Right atrium auricular region (tissue), 2 donors: ENCODE results near the gene ZNF532. TPM values are rescaled to one million over a fixed set of nuclear protein-coding genes. Genes with fewer than 3 reads are reported as not detected.
A peak's percentile ranks its signal among the peaks of the same experiment; 100 is the strongest.

Experiments used
- DNase-seq: peaks from one replicate; pipeline ENCODE4 v3.0.0-alpha.2; 2019; ENCODE audit warnings: low spot score
- H3K27ac ChIP-seq, 2 donors: fragments of 200-600 bp; sonication (generic); 1 replicate in 1 of 2; 2 replicates in 1 of 2; pipeline ENCODE4 v1.5.1; 2016 to 2019
- H3K27me3 ChIP-seq, 2 donors: fragments of 200-600 bp; sonication (generic); one replicate each; pipeline versions ENCODE4 v1.5.1 to v1.6.0; 2017 to 2019
- H3K36me3 ChIP-seq: fragments of 200-600 bp; sonication (generic); one replicate; pipeline ENCODE4 v1.5.1; 2016
- H3K4me1 ChIP-seq, 2 donors: fragments of 200-600 bp; sonication (generic); one replicate each; pipeline versions ENCODE4 v1.5.1 to v1.6.0; 2017 to 2019
- H3K4me3 ChIP-seq, 2 donors: fragments of 200-600 bp; sonication (generic); 1 replicate in 1 of 2; 2 replicates in 1 of 2; pipeline ENCODE4 v1.5.1; 2017 to 2019; ENCODE audit warnings: mild to moderate bottlenecking in 1 of 2, moderate library complexity in 1 of 2
- H3K9me3 ChIP-seq, 2 donors: fragments of 200-600 bp; sonication (generic); one replicate each; pipeline ENCODE4 v1.5.1; 2019
- total RNA-seq, 2 donors: library from RNA; depleted of rRNA; stranded (reverse); fragments of >200 nt; gene quantifications; one replicate each; pipeline ENCODE4 v1.1.0, GENCODE V29; 2016
- TF ChIP-seq, protein P1 (sequence below), 2 donors: fragments of 200-600 bp; sonication (generic); IDR thresholded peaks; one replicate each; pipeline ENCODE4 v1.5.1; 2019; ENCODE audit warnings: antibody characterized with exemption in 2 of 2

The ZNF532 gene
- total RNA-seq, 2 donors from 2014 or later = 53.1 to 59.5 TPM

DNA sequence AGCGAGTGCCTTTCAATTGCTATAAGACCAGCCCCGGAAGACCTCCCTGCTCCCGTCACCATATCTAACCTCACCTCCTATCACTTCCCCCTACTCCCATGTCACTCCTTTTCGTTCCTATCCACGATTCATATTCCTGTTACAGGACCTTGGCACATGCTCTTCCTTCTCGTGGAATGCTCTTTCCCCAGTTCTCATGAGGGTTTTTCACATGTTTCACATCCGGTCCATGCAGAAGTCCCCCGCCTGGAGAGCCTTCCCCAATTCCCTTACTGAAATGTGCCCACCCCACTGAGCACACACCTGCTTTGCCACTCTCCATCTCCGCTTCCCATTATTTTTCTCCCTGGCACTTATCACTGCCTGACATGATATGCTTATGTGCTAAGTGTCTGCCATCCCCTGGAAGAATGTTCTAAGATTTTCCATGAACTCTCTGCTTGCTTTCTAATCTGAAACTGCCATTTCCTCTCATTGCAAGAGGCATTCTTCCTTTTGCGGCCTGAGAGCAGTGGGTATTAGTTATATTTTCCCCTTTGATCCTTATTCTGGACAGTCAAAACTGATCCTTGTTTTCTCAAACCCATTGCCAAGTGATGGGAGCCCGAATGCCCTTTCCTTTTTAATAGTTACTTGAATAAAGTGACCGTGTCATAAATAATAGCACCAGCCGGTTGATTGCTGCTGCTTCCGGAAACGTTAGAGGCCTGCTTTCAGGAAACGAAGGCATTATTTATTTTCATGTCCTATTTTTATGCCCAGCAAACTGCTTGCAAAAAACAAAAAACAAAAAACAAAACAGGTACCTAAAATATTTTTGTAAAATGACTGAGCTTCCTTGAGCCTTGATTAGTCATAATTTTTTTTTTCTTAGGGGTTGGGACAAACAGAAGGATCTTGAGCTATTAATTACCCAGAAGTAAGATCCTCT, 127.9 kb downstream of the ZNF532 start:
- Histone ChIP-seq H3K4me3 (no peak overlapping the region), H3K27ac (peak overlapping the region; percentile 78 to 90), H3K27me3 (no peaks in the 10 kb centered on the region), H3K36me3 (no peaks in the 10 kb centered on the region), H3K4me1 (peaks cover 0 to 66% of the 10 kb centered on the region in 2 donors), H3K9me3 (no peaks in the 10 kb centered on the region)
- TF ChIP-seq, protein P1, sequence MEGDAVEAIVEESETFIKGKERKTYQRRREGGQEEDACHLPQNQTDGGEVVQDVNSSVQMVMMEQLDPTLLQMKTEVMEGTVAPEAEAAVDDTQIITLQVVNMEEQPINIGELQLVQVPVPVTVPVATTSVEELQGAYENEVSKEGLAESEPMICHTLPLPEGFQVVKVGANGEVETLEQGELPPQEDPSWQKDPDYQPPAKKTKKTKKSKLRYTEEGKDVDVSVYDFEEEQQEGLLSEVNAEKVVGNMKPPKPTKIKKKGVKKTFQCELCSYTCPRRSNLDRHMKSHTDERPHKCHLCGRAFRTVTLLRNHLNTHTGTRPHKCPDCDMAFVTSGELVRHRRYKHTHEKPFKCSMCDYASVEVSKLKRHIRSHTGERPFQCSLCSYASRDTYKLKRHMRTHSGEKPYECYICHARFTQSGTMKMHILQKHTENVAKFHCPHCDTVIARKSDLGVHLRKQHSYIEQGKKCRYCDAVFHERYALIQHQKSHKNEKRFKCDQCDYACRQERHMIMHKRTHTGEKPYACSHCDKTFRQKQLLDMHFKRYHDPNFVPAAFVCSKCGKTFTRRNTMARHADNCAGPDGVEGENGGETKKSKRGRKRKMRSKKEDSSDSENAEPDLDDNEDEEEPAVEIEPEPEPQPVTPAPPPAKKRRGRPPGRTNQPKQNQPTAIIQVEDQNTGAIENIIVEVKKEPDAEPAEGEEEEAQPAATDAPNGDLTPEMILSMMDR (IDR thresholded peaks at IDR 0.05) = no peak
- DNase-seq = no peak

- peaks cover 0 to 73% of the 10 kb centered on the region in 2 donors for H3K4me1 ChIP-seq
- H3K27me3 ChIP-seq = no peaks in the 10 kb centered on the region
- peak overlapping the region; percentile 78 to 90 for H3K27ac ChIP-seq
- H3K4me3 ChIP-seq = no peak overlapping the region
- TF ChIP-seq, protein P1 (IDR thresholded peaks at IDR 0.05) = no peak
- no peaks in the 10 kb centered on the region for H3K9me3 ChIP-seq
- DNase-seq = no peak
- H3K36me3 ChIP-seq = no peaks in the 10 kb centered on the region
These were observed 128.6 kb downstream of the ZNF532 start for GRCh38 chr18:58993260-58993659.

DNA sequence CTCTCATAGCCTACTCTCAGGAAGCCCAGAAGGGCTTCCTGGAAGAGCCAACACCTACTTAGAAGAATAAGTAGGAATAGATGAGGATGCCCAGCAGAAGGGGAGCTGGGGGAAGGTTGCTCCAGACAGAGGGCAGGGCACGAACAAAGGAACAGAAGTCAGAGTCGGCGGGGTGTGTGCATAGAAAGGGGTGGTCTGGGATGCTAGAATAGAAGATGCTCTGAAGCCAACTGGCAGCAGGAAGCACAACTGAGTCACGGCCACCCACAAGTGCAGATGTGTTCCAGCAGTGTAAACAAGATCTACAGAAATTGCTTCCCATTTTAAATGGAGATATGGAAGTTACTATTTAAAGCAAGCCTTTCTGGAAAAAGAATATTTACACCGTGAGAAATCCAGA, 131.0 kb downstream of the ZNF532 start:
- peaks cover 0 to 68% of the 10 kb centered on the region in 2 donors for H3K4me1 ChIP-seq
- no peak for DNase-seq
- TF ChIP-seq, protein P1 (IDR thresholded peaks at IDR 0.05) = no peak
- H3K27me3 ChIP-seq = no peaks in the 10 kb centered on the region
- H3K4me3 ChIP-seq = no peak overlapping the region
- H3K9me3 ChIP-seq = no peaks in the 10 kb centered on the region
- peak overlapping the region; percentile 84 to 90 for H3K27ac ChIP-seq
- no peaks in the 10 kb centered on the region for H3K36me3 ChIP-seq

DNA sequence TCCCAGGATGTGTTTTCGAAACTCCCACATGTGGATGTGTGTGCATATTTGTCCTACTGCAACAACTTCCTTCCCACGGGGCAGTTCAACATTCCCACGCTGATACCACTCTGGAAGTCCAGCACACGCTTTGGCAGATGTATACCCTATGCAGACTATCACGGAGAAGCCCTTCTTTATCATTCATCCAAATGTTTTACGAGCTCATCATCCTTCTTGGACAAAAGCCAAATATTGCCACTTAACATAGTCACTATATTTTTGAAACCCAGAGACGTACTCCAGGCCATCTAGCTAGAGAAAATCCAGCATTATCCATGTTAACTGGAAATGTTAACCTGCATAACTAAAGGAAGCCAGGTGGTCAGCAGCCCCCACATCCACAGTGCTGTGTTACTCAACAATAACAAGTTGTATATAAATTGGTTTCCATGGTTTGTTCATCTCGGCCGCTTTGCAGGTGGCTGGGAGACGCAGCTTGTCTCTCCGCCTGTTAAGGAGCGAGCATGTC, 131.5 kb downstream of the ZNF532 start:
- peak overlapping the region; percentile 84 to 90 for H3K27ac ChIP-seq
- peaks cover 0 to 63% of the 10 kb centered on the region in 2 donors for H3K4me1 ChIP-seq
- H3K9me3 ChIP-seq = no peaks in the 10 kb centered on the region
- no peaks in the 10 kb centered on the region for H3K36me3 ChIP-seq
- no peak for DNase-seq
- no peak overlapping the region for H3K4me3 ChIP-seq
- H3K27me3 ChIP-seq = no peaks in the 10 kb centered on the region
- TF ChIP-seq, protein P1 (IDR thresholded peaks at IDR 0.05) = no peak

DNA sequence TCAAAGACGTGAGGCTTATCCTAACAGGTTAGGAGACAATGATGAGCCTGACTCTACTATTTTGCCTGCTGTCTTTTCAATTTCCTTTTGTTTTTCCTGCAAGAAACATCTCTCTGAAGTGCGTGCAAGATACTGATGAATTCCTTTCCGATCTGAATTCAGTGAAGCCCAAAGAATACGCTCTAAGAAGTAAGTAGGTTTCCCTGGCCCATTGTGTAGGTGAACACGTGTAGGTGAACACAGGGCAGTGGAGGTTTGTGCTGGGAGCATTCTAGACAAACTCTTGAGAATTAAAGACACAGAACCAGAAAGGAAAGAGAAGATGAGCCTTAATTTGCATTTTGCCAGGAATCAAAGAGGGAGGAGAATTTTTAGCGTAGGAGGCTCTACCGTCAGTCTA, 132.0 kb downstream of the ZNF532 start:
- H3K4me3 ChIP-seq = no peak overlapping the region
- peaks cover 0 to 57% of the 10 kb centered on the region in 2 donors for H3K4me1 ChIP-seq
- no peaks in the 10 kb centered on the region for H3K27me3 ChIP-seq
- no peak for DNase-seq
- H3K27ac ChIP-seq = peak overlapping the region; percentile 84 to 90
- no peaks in the 10 kb centered on the region for H3K9me3 ChIP-seq
- TF ChIP-seq, protein P1 (IDR thresholded peaks at IDR 0.05) = no peak
- H3K36me3 ChIP-seq = no peaks in the 10 kb centered on the region
